ENCODE results near the gene SNX21.

DNA sequence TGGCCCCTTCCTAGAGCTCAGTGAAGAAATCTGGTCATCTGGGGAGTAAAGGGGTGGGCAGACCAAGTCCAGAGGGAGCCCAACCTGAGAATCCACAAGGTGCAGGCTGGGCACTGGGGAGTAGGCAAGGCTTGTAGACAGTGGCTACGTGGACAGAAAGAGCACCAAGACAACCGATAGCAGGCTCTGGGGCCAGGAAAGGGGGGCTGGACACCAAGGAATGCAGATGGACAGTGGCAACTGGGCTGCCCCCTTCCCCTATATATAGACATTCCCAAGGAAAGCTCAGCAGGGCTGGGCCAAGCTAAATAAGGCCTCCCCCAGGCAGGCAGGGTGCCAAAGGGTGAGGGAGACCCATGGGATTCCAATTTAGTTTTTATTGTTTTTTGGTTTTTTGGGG, 5.0 kb upstream of the SNX21 start:
- TF ChIP-seq ZFP36 (IDR thresholded peaks at IDR 0.05; ENCODE audit: borderline replicate concordance, partially characterized antibody) (no peak), RFX5 (IDR thresholded peaks at IDR 0.05) (no peak), SMC3 (IDR thresholded peaks at IDR 0.05) (no peak), ZC3H11A (IDR thresholded peaks at IDR 0.05) (no peak)
- TF ChIP-seq, protein P1, sequence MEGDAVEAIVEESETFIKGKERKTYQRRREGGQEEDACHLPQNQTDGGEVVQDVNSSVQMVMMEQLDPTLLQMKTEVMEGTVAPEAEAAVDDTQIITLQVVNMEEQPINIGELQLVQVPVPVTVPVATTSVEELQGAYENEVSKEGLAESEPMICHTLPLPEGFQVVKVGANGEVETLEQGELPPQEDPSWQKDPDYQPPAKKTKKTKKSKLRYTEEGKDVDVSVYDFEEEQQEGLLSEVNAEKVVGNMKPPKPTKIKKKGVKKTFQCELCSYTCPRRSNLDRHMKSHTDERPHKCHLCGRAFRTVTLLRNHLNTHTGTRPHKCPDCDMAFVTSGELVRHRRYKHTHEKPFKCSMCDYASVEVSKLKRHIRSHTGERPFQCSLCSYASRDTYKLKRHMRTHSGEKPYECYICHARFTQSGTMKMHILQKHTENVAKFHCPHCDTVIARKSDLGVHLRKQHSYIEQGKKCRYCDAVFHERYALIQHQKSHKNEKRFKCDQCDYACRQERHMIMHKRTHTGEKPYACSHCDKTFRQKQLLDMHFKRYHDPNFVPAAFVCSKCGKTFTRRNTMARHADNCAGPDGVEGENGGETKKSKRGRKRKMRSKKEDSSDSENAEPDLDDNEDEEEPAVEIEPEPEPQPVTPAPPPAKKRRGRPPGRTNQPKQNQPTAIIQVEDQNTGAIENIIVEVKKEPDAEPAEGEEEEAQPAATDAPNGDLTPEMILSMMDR (IDR thresholded peaks at IDR 0.05) = no peak

All from A549 (cell line).